NCI-H1092 treated with DMSO at 0.1 percent for 48 hours (cell line): ENCODE measurements around the gene SPSB2.
A peak's percentile ranks its signal among the peaks of the same experiment; 100 is the strongest.

Source experiments
- DNase-seq: peaks from one replicate; lab custom pipeline; 2025; lab: John Stamatoyannopoulos, UW

Gene SPSB2

GRCh38 chr12:6851921-6852650 is 21.0 kb downstream of the SPSB2 start, which contains the start of gene USP5:
Gene USP5, plus strand, starts transcription at chr12:6852150. Its CDS starts 30 bp downstream, at chr12:6852180.
- peak; percentile 99 for DNase-seq

- DNase-seq: peak; percentile 98
Measured at GRCh38 chr12:6851153-6851920, 21.8 kb downstream of the SPSB2 start, which contains the start of gene CDCA3. Gene CDCA3, minus strand, starts transcription at chr12:6851286. Its CDS starts 334 bp downstream, at chr12:6850952.

GRCh38 chr12:6850796-6851152 is 22.3 kb downstream of the SPSB2 start:
- DNase-seq: no peak

GRCh38 chr12:6849976-6850560 is 23.0 kb downstream of the SPSB2 start:
- DNase-seq: no peak

GRCh38 chr12:6849427-6849826 is 23.7 kb downstream of the SPSB2 start:
- no peak for DNase-seq

GRCh38 chr12:6847676-6848075 is 25.4 kb downstream of the SPSB2 start:
- DNase-seq: no peak

GRCh38 chr12:6846316-6846869 is 26.7 kb downstream of the SPSB2 start:
- no peak for DNase-seq

- DNase-seq: no peak
Measured at GRCh38 chr12:6845395-6845794, 27.7 kb downstream of the SPSB2 start.

GRCh38 chr12:6843118-6843902 is 29.8 kb downstream of the SPSB2 start:
- DNase-seq: no peak

GRCh38 chr12:6842075-6842474 is 31.0 kb downstream of the SPSB2 start:
- DNase-seq: no peak

- no peak for DNase-seq
Measured at GRCh38 chr12:6840761-6841515, 32.2 kb downstream of the SPSB2 start, which contains the start of gene GNB3. Gene GNB3, plus strand, starts transcription at chr12:6840925. Its CDS starts 363 bp downstream, at chr12:6841288.

GRCh38 chr12:6840330-6840729 is 32.8 kb downstream of the SPSB2 start:
- DNase-seq: no peak

- DNase-seq: no peak
Measured at GRCh38 chr12:6839482-6840201, 33.5 kb downstream of the SPSB2 start.

GRCh38 chr12:6838854-6839253 is 34.2 kb downstream of the SPSB2 start:
- DNase-seq: no peak

GRCh38 chr12:6837370-6838060 is 35.6 kb downstream of the SPSB2 start:
- no peak for DNase-seq

GRCh38 chr12:6836851-6837250 is 36.3 kb downstream of the SPSB2 start:
- DNase-seq: no peak

- no peak for DNase-seq
Measured at GRCh38 chr12:6834873-6835272, 38.2 kb downstream of the SPSB2 start.

GRCh38 chr12:6834254-6834653 is 38.8 kb downstream of the SPSB2 start:
- no peak for DNase-seq

- no peak for DNase-seq
Measured at GRCh38 chr12:6833189-6833890, 39.8 kb downstream of the SPSB2 start.
